ENCODE measurements around the gene NR1H3.

Gene NR1H3

DNA sequence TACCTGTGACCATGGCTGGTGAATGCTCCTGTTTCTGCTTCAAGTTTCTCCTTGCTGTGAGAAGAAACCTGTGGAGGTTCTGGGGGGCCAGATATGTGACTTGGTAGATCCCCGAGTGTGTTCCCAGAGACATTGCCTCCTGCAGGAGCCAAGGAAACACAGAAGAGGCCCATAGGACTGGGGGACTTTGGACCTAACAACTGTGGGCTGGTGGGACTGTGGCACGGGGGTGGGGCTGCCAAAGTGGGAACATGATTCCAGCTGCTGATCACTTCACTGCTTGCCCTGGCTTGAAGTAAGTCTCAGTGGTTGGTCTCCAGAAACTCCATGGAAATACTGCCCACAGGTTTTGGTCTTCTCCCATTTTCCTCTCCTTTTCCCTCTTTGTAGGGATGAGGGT lies 4.1 kb upstream of the NR1H3 start:
- TF ChIP-seq RAD21 (IDR thresholded peaks at IDR 0.05; ENCODE audit: low read depth) (no peak), CEBPB (IDR thresholded peaks at IDR 0.05) (no peak), TCF12 (IDR thresholded peaks at IDR 0.05; ENCODE audit: low read depth) (no peak), FOXM1 (IDR thresholded peaks at IDR 0.05; ENCODE audit: borderline replicate concordance, low read depth) (no peak), TEAD4 (IDR thresholded peaks at IDR 0.05) (no peak), CREB1 (IDR thresholded peaks at IDR 0.05; ENCODE audit: low read depth) (no peak), NFIC (IDR thresholded peaks at IDR 0.05) (no peak)
- TF ChIP-seq, protein P1, sequence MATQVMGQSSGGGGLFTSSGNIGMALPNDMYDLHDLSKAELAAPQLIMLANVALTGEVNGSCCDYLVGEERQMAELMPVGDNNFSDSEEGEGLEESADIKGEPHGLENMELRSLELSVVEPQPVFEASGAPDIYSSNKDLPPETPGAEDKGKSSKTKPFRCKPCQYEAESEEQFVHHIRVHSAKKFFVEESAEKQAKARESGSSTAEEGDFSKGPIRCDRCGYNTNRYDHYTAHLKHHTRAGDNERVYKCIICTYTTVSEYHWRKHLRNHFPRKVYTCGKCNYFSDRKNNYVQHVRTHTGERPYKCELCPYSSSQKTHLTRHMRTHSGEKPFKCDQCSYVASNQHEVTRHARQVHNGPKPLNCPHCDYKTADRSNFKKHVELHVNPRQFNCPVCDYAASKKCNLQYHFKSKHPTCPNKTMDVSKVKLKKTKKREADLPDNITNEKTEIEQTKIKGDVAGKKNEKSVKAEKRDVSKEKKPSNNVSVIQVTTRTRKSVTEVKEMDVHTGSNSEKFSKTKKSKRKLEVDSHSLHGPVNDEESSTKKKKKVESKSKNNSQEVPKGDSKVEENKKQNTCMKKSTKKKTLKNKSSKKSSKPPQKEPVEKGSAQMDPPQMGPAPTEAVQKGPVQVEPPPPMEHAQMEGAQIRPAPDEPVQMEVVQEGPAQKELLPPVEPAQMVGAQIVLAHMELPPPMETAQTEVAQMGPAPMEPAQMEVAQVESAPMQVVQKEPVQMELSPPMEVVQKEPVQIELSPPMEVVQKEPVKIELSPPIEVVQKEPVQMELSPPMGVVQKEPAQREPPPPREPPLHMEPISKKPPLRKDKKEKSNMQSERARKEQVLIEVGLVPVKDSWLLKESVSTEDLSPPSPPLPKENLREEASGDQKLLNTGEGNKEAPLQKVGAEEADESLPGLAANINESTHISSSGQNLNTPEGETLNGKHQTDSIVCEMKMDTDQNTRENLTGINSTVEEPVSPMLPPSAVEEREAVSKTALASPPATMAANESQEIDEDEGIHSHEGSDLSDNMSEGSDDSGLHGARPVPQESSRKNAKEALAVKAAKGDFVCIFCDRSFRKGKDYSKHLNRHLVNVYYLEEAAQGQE (IDR thresholded peaks at IDR 0.05; ENCODE audit: low read depth): no peak

DNA sequence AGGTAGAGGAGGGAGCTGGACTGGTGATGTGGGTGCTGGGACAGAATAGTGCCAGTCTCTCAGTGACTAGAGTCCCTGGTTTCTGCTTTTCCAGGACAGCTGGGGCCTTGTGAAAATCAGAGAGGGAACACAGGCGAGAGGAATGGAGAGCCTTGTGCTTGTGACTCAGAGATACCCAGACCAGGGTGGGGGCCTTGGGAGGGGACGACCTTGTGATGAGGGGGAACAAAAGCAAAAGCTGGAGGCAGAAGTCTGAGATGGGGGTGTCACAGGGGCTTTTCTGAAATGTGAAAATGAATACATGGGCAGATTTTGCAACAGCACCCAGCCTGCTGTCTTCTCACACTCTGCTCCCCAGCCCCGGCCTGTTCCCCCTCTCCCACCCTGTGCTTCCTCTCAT lies 3.4 kb upstream of the NR1H3 start:
- TF ChIP-seq CEBPB (IDR thresholded peaks at IDR 0.05) (no peak), ZBTB7A (IDR thresholded peaks at IDR 0.05; ENCODE audit: low read depth) (no peak), EGR1 (IDR thresholded peaks at IDR 0.05) (no peak), TAF1 (IDR thresholded peaks at IDR 0.05; ENCODE audit: low read depth) (no peak), CREB1 (IDR thresholded peaks at IDR 0.05; ENCODE audit: low read depth) (no peak), NFIC (IDR thresholded peaks at IDR 0.05) (no peak), TEAD4 (IDR thresholded peaks at IDR 0.05) (no peak), FOXM1 (IDR thresholded peaks at IDR 0.05; ENCODE audit: borderline replicate concordance, low read depth) (no peak), RAD21 (IDR thresholded peaks at IDR 0.05; ENCODE audit: low read depth) (no peak), TCF12 (IDR thresholded peaks at IDR 0.05; ENCODE audit: low read depth) (no peak), YY1 (IDR thresholded peaks at IDR 0.05; ENCODE audit: low read depth) (no peak), EP300 (IDR thresholded peaks at IDR 0.05; ENCODE audit: borderline replicate concordance) (no peak)
- TF ChIP-seq, protein P2, sequence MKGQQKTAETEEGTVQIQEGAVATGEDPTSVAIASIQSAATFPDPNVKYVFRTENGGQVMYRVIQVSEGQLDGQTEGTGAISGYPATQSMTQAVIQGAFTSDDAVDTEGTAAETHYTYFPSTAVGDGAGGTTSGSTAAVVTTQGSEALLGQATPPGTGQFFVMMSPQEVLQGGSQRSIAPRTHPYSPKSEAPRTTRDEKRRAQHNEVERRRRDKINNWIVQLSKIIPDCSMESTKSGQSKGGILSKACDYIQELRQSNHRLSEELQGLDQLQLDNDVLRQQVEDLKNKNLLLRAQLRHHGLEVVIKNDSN (IDR thresholded peaks at IDR 0.05): no peak
- TF ChIP-seq, protein P3, sequence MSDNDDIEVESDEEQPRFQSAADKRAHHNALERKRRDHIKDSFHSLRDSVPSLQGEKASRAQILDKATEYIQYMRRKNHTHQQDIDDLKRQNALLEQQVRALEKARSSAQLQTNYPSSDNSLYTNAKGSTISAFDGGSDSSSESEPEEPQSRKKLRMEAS (IDR thresholded peaks at IDR 0.05): no peak
- TF ChIP-seq, protein P1 (IDR thresholded peaks at IDR 0.05; ENCODE audit: low read depth): no peak

DNA sequence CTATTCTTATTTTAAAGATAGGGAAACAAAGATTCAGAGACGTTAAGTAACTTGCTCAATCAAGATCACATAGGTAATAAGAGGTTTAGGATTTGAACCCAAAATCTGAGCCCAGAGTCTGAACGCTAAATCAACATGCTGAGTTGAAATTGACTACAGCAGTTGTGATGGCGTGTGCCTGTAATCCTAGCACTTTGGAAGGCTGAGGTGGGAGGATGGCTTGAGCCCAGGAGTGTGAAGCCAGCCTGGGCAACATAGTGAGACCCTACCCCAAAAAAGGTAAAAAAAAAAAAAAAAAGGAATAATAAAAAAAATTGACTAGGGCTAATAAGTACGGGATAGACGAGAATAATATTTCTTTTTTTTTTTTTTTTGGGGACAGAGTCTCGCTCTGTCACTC lies 1.4 kb upstream of the NR1H3 start:
- no peak for TF ChIP-seq YY1 (IDR thresholded peaks at IDR 0.05; ENCODE audit: low read depth)
- no peak for TF ChIP-seq ZBTB7A (IDR thresholded peaks at IDR 0.05; ENCODE audit: low read depth)
- no peak for TF ChIP-seq TEAD4 (IDR thresholded peaks at IDR 0.05)
- TF ChIP-seq, protein P3 (IDR thresholded peaks at IDR 0.05): no peak
- no peak for TF ChIP-seq EGR1 (IDR thresholded peaks at IDR 0.05)
- TF ChIP-seq RAD21 (IDR thresholded peaks at IDR 0.05; ENCODE audit: low read depth): no peak
- TF ChIP-seq, protein P2 (IDR thresholded peaks at IDR 0.05): no peak
- no peak for TF ChIP-seq TAF1 (IDR thresholded peaks at IDR 0.05; ENCODE audit: low read depth)
- no peak for TF ChIP-seq EP300 (IDR thresholded peaks at IDR 0.05; ENCODE audit: borderline replicate concordance)
- TF ChIP-seq, protein P1 (IDR thresholded peaks at IDR 0.05; ENCODE audit: low read depth): no peak
- no peak for TF ChIP-seq CREB1 (IDR thresholded peaks at IDR 0.05; ENCODE audit: low read depth)
- TF ChIP-seq TCF12 (IDR thresholded peaks at IDR 0.05; ENCODE audit: low read depth): no peak
- TF ChIP-seq FOXM1 (IDR thresholded peaks at IDR 0.05; ENCODE audit: borderline replicate concordance, low read depth): no peak
- TF ChIP-seq CEBPB (IDR thresholded peaks at IDR 0.05): no peak

DNA sequence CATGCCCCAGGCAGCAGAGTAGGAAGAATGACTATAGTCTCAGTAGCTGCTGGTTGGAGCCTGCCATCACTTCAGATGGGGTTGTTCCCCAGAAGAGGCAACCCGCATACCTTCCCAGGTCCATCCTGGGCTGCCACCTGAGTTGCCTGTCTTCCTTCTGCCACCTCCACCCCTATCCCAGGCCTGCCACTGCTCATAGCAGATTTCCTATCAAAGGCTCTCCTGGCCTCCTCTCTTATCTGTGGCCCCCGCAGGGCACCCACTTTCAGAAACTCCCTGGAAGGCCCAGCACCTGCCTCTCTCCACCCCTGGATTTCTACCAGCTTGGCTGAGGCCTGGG lies 649 bp upstream of the NR1H3 start:
- TF ChIP-seq TEAD4 (IDR thresholded peaks at IDR 0.05) (no peak), RAD21 (IDR thresholded peaks at IDR 0.05; ENCODE audit: low read depth) (no peak)
- TF ChIP-seq, protein P3 (IDR thresholded peaks at IDR 0.05): no peak
